Thymus (tissue), 11 donors: Measurements from ENCODE around the gene TNXB. TPM values are rescaled to one million over a fixed set of nuclear protein-coding genes. Genes with fewer than 3 reads are reported as not detected.

Source experiments
- DNase-seq, 9 donors: peaks; one replicate each; pipeline ENCODE4 v3.0.0-alpha.2; 2013; ENCODE audit warnings: low spot score in 9 of 9, low read depth in 6 of 9, missing footprints in 1 of 9
- H3K27ac ChIP-seq, 2 donors: one replicate each; pipeline ENCODE4 v1.5.1; 2013; ENCODE audit warnings: control low read depth in 1 of 2, low read depth in 1 of 2, low read length in 1 of 2, mild to moderate bottlenecking in 1 of 2, moderate library complexity in 1 of 2
- H3K27me3 ChIP-seq, 2 donors: one replicate each; pipeline ENCODE4 v1.5.1; 2013; ENCODE audit warnings: low read length in 1 of 2; ENCODE audit not compliant: control insufficient read depth in 2 of 2, insufficient read depth in 1 of 2
- H3K36me3 ChIP-seq, 2 donors: one replicate each; pipeline ENCODE4 v1.5.1; 2013; ENCODE audit warnings: low read length in 1 of 2, mild to moderate bottlenecking in 1 of 2, moderate library complexity in 1 of 2; ENCODE audit not compliant: control insufficient read depth in 2 of 2, insufficient read depth in 2 of 2
- H3K4me1 ChIP-seq, 2 donors: one replicate each; pipeline ENCODE4 v1.5.1; 2013; ENCODE audit warnings: low read length in 2 of 2; ENCODE audit not compliant: control insufficient read depth in 2 of 2, insufficient read depth in 2 of 2
- H3K4me3 ChIP-seq, 2 donors: one replicate each; pipeline ENCODE4 v1.5.1; 2013; ENCODE audit warnings: low read length in 2 of 2, control low read depth in 1 of 2, mild to moderate bottlenecking in 1 of 2
- H3K9me3 ChIP-seq, 2 donors: one replicate each; pipeline ENCODE4 v1.5.1; 2013; ENCODE audit warnings: low read length in 1 of 2, mild to moderate bottlenecking in 1 of 2; ENCODE audit not compliant: control insufficient read depth in 2 of 2, insufficient read depth in 1 of 2
- WGBS: extraction: QIAGEN DNeasy Blood & Tissue Kit; methylation state at CpG from one replicate; pipeline ENCODE4 v1.1.7; 2013; 5-methylcytosine and 5-hydroxymethylcytosine counted together
- polyA plus RNA-seq: library from polyadenylated mRNA; stranded (reverse); fragments of 200-250 nt; gene quantifications from one replicate; pipeline ENCODE4 v1.2.3, GENCODE V29; 2013
- total RNA-seq: library from RNA; stranded (reverse); fragments of 120-200 nt; gene quantifications from one replicate; pipeline ENCODE4 v1.2.4, GENCODE V29; 2013
- donor health status: healthy.

Gene TNXB
- total and polyA plus RNA-seq, 2 donors = 2.1 to 8.3 TPM

DNA sequence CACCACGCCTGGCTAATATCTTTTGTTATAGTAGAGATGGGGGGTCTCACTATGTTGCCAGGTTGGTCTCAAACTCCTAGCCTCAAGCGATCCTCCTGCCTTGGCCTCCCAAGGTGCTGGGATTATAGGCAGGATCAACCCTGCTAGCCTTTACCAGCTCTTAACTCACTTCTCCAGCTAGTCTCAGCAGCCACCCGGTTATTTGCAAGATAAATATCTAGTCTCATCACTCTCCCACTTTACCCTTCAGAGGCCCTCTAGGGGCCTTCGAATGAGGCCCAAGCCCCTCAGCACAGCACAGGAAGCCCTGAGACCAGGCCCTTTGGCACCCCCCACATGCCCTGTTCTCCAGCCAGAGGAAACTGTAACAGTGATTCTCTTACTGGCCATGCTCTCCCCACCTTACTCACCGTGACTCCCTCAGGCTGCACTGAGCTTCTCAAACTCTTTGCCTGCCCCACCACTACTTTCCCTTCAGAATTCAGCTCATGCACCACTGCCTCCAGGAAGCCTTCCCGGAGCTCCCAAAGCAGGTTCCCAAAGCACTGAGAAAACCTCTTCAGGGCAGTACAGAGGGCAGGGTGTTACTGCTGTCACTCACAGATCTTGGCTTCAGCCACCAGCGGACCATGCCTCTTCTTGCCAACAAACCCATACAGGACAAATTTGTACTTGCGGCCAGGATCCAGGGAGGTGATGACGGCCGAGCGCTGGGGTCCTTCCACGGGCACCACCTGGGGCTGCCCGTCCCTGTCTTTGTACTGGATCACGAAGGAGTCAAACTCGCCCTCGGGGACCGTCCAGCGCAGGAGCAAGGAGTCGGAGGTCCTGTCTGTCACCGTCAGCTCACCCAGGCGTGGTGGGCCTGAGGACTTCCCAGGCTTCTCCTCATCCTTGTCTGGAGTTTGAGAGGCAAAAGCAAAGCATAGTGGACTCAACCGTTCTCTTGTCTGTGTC lies 25.0 kb downstream of the TNXB start:
- 96% methylated on average over 22 of the region's 22 CpGs for WGBS

DNA sequence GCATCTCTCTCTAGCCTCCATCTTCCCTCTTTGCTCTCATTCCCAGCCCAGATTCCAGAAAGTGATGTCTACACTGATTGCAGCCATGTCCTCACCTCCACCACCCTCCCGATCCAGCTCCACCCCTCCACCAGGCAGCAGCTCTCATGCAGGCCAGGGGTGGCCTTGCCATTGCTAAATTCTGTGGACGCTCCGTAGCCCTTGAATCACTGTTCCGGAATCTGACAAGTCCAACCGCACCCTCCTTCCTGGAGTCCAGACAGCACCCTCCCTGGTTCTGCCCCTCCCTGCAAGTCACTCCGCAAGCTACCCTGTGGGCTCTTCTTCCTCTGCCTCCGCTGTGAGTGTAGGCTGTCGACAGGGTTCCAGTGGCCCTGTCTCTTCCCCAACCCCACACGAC lies 26.2 kb downstream of the TNXB start:
- no peak overlapping the region for H3K27ac ChIP-seq
- WGBS = 96% methylated on average over 9 of the region's 9 CpGs
- no peak for DNase-seq

More for the DNA sequence above, 25.0 kb downstream of the TNXB start:
- no peak for DNase-seq
- Histone ChIP-seq H3K9me3 (no peaks in the 10 kb centered on the region), H3K27ac (no peak overlapping the region), H3K27me3 (peaks cover 11 to 81% of the 10 kb centered on the region in 2 donors), H3K36me3 (no peaks in the 10 kb centered on the region), H3K4me1 (peaks cover 0 to 3% of the 10 kb centered on the region in 2 donors), H3K4me3 (no peak overlapping the region)

DNA sequence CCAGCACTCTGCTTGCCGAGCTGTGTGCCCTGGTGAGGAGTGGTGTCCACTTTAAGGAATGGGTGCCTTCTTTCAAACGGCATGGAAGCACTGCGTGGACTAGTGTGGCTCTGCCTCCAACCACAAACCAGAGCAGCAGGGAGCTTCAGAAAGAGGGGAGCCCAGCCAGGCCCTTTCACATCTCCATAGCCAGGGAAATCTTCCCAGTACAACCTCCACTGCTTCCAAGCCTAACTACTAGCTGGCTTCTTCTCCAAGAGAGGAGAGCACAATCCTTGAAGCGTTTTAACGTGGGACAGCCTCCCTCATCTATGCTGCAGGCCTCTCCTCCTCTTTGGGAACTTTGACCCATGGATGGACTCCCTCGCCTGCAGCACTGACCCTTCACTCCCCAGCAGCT lies 26.7 kb downstream of the TNXB start:
- peaks cover 0 to 3% of the 10 kb centered on the region in 2 donors for H3K4me1 ChIP-seq
- H3K36me3 ChIP-seq = no peaks in the 10 kb centered on the region
- no peak overlapping the region for H3K27ac ChIP-seq
- DNase-seq = no peak
- H3K9me3 ChIP-seq = no peaks in the 10 kb centered on the region
- peaks cover 9 to 65% of the 10 kb centered on the region in 2 donors for H3K27me3 ChIP-seq
- WGBS = 75% methylated on average over 6 of the region's 6 CpGs
- no peak overlapping the region for H3K4me3 ChIP-seq

More for the DNA sequence above, 26.2 kb downstream of the TNXB start:
- H3K4me3 ChIP-seq = no peak overlapping the region
- H3K4me1 ChIP-seq = peaks cover 0 to 3% of the 10 kb centered on the region in 2 donors
- H3K27me3 ChIP-seq = peaks cover 10 to 70% of the 10 kb centered on the region in 2 donors
- H3K9me3 ChIP-seq = no peaks in the 10 kb centered on the region
- H3K36me3 ChIP-seq = no peaks in the 10 kb centered on the region

DNA sequence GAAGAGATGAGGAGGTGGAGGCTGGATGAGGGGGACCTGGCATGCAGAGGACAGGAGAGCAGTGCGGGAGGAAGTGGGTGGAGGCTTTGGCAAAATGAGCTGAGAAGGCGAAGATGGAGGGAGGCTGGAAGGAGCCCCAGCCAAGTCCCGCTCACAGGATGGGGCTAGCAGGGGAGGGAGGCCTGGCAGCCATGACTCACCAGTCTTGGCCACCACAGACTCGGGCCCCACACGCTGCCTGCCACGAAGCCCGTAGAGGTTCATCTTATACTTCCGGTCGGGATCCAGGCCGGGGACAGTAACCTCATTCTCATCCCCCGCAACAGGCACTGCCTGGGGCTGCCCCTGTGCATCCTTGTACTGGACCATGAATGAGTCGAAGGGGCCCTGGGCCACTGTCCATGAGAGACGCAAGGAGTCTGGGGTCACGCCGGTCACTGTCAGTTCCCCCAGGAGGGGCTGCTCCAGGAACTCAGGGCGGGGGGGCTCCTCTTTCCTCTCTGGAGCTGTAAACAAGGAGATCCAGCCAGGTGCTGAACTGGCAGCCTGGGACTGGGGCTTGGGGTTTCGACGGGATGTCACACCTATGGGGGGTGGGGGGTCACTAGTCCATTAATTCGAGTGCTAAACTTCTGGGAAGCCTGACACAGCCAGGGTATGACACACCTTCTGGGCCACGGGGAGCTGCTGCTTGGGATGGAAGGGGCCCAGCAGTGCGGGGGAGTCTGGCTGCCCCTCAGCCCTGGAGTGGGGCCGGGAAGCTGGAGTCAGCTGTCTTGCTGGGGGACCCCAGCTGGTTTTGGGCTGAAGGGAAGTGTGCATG lies 27.8 kb downstream of the TNXB start:
- Histone ChIP-seq H3K4me3 (no peak overlapping the region), H3K27ac (no peak overlapping the region), H3K9me3 (no peaks in the 10 kb centered on the region), H3K36me3 (no peaks in the 10 kb centered on the region), H3K27me3 (peaks cover 2 to 58% of the 10 kb centered on the region in 2 donors), H3K4me1 (no peaks in the 10 kb centered on the region)
- WGBS = 91% methylated on average over 22 of the region's 22 CpGs
- DNase-seq = no peak

DNA sequence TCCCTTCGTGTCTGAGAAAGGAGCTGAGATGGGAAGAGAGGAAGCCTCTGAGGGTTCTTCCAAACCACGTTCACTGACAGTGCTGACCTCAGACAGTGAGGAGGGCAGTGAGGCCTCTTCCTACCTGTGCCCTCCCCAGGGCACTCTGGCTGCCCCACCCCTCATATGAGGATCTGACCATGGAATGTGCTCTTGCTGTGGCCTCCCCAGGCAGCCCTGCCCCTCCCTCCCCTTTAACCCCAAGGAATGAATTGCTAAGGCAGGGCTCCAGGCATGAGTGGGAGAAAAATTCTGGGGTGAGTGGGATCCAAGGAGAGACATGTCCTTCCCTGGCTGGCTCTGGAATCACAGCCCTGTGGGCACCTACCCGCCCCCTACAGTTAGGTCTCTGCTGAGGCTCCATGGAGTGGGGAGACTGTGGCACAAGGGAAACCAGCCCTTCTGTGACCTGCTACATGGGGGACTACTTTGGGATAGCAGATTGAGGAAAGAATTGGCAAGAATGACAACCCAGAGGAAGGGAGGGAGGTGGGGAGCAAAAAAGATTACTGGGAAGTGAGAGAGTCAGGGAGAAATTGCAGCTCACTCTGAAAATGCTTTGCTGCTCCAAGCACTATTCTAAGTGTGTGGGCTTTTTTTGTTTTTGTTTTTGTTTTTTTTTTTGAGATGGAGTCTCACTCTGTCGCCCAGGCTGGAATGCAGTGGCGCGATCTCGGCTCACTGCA lies 29.4 kb downstream of the TNXB start:
- no peak overlapping the region for H3K27ac ChIP-seq
- 77% methylated on average over 7 of the region's 7 CpGs for WGBS
- H3K9me3 ChIP-seq = no peaks in the 10 kb centered on the region
- H3K36me3 ChIP-seq = no peaks in the 10 kb centered on the region
- DNase-seq = no peak
- peaks cover 0 to 44% of the 10 kb centered on the region in 2 donors for H3K27me3 ChIP-seq
- H3K4me3 ChIP-seq = no peak overlapping the region
- H3K4me1 ChIP-seq = no peaks in the 10 kb centered on the region

DNA sequence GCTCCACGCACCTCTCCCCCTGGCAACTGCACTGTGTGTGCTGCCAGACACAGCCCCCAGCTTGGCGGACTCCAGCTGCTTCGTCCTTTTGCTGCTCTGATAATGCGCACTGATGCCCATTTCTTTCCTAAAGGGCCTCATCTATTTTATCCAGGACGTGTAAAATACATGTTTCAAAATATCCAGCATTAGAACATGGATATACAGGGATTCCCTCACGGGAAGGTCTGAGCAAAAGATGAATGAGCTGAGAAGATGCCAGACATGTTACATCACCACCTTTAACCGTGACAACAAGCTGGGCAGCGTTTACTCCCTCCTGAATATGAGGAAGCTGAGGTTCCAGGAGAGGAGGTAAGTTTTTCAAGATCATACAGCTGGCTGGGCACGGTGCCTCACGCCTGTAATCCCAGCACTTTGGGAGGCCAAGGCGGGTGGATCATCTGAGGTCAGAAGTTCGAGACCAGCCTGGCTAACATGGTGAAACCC lies 32.8 kb downstream of the TNXB start:
- Histone ChIP-seq H3K4me3 (no peak overlapping the region), H3K27ac (no peak overlapping the region), H3K36me3 (no peaks in the 10 kb centered on the region), H3K27me3 (peaks cover 0 to 18% of the 10 kb centered on the region in 2 donors), H3K4me1 (no peaks in the 10 kb centered on the region), H3K9me3 (no peaks in the 10 kb centered on the region)
- no peak for DNase-seq
- WGBS = 77% methylated on average over 12 of the region's 12 CpGs

DNA sequence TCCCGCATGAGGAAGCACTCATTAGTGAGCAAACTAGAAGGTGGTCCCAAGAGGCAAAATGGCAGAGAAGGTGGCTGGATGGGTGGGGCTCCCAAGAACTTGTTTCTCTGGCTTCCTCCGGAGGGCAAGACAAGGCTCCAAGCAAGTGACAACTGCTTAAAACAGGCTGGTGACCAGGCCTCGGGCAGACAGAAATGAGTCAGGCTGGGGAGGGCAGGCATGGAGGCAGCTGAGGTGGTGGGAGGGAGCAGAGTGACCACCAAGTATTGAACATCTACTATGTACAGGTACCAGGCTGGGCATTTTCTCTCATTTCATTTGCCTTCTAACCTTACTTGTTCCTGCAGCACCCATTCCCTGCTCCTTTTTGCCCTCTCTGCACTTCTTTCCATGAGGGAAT lies 33.4 kb downstream of the TNXB start:
- 94% methylated on average over 3 of the region's 3 CpGs for WGBS
- H3K27me3 ChIP-seq = peaks cover 0 to 17% of the 10 kb centered on the region in 2 donors
- no peaks in the 10 kb centered on the region for H3K9me3 ChIP-seq
- no peaks in the 10 kb centered on the region for H3K36me3 ChIP-seq
- H3K27ac ChIP-seq = no peak overlapping the region
- no peak overlapping the region for H3K4me3 ChIP-seq
- DNase-seq = no peak
- no peaks in the 10 kb centered on the region for H3K4me1 ChIP-seq

DNA sequence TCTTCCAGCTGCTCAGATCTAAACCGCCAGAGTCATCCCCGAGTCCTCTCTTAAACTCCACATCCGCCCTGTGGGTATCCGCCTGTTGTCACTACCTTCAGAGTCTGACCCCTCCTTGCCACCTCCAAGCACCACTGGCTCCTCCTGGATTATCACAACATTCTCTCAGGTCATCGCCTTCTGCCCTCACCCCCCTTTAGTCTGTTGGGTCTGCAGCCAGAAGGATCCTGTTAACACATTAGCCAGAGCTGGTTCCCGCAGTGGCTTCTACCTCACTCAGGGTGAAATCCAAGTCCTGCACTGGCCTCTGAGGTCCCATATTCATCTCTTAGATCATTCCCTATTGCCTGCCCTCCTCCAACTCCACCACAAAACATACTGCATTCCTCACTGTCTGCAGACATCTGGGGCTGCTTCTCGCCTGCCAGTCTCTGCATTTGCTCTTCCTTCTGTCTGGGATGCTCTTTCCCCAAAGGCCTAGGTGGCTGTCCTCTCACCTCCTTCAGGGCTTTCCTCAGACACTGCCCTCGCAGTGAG lies 34.1 kb downstream of the TNXB start:
- Histone ChIP-seq H3K4me1 (no peaks in the 10 kb centered on the region), H3K36me3 (no peaks in the 10 kb centered on the region), H3K27me3 (peaks cover 0 to 19% of the 10 kb centered on the region in 2 donors), H3K27ac (no peak overlapping the region), H3K9me3 (no peaks in the 10 kb centered on the region), H3K4me3 (no peak overlapping the region)
- WGBS = 94% methylated on average over 8 of the region's 8 CpGs
- DNase-seq = no peak
